ENCODE measurements around the gene STARD10. TPM values are rescaled to one million over a fixed set of nuclear protein-coding genes. Genes with fewer than 3 reads are reported as not detected.

STARD10 gene
- total RNA-seq, 2 experiments from 2014 or later = 10.5 to 12.9 TPM

DNA sequence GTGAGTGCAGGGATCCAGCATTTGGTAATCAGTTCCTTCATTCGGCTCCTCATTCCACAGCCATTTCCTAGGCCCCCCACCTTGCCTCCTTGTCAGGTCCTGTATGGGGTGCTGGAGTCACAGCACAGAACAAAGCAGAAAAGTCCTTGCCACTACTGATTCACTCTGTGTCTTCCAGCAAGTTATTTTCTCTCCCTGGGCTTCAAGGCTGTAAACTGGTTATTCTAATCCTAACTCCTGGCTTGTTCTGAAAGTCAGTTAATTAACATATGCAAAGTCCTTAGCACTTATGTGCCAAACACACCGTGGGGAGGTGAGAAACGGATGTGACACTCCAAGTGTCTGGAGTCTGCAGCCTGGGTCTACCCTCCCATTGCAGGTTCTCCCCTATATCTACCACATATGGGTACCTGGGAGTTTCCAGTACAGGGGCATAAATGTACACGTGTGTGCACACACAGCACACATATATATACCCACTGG lies 89.0 kb downstream of the STARD10 start:
- Histone ChIP-seq H3K27me3 (ENCODE audit: control insufficient read depth in 1 of 2, insufficient read depth in 2 of 2, low read length in 2 of 2) (no peaks in the 10 kb centered on the region), H3K9me3 (ENCODE audit: control insufficient read depth in 1 of 2, insufficient read depth in 1 of 2, low read length in 2 of 2) (no peaks in the 10 kb centered on the region), H3K4me3 (ENCODE audit: low read length) (no peak overlapping the region), H3K36me3 (ENCODE audit: insufficient read depth, low read length) (peaks cover 85% of the 10 kb centered on the region), H3K27ac (ENCODE audit: low read depth in 1 of 2, low read length in 2 of 2) (no peak overlapping the region), H3K4me1 (ENCODE audit: insufficient read depth, low read length) (no peaks in the 10 kb centered on the region)
- TF ChIP-seq, protein P1, sequence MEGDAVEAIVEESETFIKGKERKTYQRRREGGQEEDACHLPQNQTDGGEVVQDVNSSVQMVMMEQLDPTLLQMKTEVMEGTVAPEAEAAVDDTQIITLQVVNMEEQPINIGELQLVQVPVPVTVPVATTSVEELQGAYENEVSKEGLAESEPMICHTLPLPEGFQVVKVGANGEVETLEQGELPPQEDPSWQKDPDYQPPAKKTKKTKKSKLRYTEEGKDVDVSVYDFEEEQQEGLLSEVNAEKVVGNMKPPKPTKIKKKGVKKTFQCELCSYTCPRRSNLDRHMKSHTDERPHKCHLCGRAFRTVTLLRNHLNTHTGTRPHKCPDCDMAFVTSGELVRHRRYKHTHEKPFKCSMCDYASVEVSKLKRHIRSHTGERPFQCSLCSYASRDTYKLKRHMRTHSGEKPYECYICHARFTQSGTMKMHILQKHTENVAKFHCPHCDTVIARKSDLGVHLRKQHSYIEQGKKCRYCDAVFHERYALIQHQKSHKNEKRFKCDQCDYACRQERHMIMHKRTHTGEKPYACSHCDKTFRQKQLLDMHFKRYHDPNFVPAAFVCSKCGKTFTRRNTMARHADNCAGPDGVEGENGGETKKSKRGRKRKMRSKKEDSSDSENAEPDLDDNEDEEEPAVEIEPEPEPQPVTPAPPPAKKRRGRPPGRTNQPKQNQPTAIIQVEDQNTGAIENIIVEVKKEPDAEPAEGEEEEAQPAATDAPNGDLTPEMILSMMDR (IDR thresholded peaks at IDR 0.05) = no peak
- no peaks in the 10 kb centered on the region for H3K4me1 Mint-ChIP-seq (ENCODE audit: low read depth)
- H3K27ac Mint-ChIP-seq = no peak overlapping the region
- H3K4me3 Mint-ChIP-seq = no peak overlapping the region
- DNase-seq (no peak), ATAC-seq (ENCODE audit: poor library complexity) (no peak)
- ChIA-PET POLR2A (no interaction called here), CTCF (no interaction called here)
- intact Hi-C loops (cut with DNase I, micrococcal nuclease) = no loop called here
- no peaks in the 10 kb centered on the region for H3K27me3 Mint-ChIP-seq
- H3K36me3 Mint-ChIP-seq (ENCODE audit: low read depth) = peaks cover 87% of the 10 kb centered on the region
- H3K9me3 Mint-ChIP-seq = no peaks in the 10 kb centered on the region

Small RNA genes within 50 kb of the gene (microRNA-seq; reads per million reads assigned to microRNA genes)
- not detected for gene MIR4692 (ENCODE audit: borderline microRNAs expressed, borderline replicate concordance)

Other genes with a start within 250 kb of the STARD10 start
- gene PDE2A, start 119.6 kb downstream of the STARD10 start, total RNA-seq = 1 to 10 TPM; 4.0 to 4.5 TPM
- gene ARAP1, start 41.6 kb downstream of the STARD10 start, total RNA-seq = 10 to 100 TPM; 65.7 to 69.8 TPM
- gene ATG16L2, start 20.4 kb upstream of the STARD10 start, total RNA-seq = 10 to 100 TPM; 58.3 to 61.6 TPM

Data from CD4-positive, alpha-beta T cell (primary cell).